Caco-2 (cell line): ENCODE measurements around the gene MDP1. TPM values are rescaled to one million over a fixed set of nuclear protein-coding genes. Genes with fewer than 3 reads are reported as not detected.

Source experiments
- BruUV-seq: library from RNA; stranded (reverse); fragments of 400-500 nt; replicated peaks from 2 replicates; lab custom pipeline; 2021; lab: Mats Ljungman, UMichigan
- CTCF ChIA-PET: fragments of 300-600 bp; sonication (Branson Sonifier 250); formaldehyde crosslinking; loops from one replicate; lab custom pipeline; 2022; ENCODE audit warnings: antibody characterized with exemption; lab: Charles Lee
- POLR2A ChIA-PET: fragments of 300-600 bp; sonication (Branson Sonifier 250); formaldehyde crosslinking; loops from one replicate; lab custom pipeline; 2022; ENCODE audit warnings: antibody characterized with exemption; lab: Charles Lee
- DNase-seq, 2 experiments: peaks; one replicate each; pipeline versions ENCODE4 v3.0.0 to v3.0.0-alpha.2; 2020 to 2022
- H3K27me3 ChIP-seq: replicated peaks from 2 replicates; pipeline ENCODE4 v1.6.0; 2011; ENCODE audit warnings: low read length; ENCODE audit not compliant: control insufficient read depth, insufficient read depth
- H3K36me3 ChIP-seq: 2 replicates; pipeline ENCODE4 v1.5.1; 2011; ENCODE audit warnings: low read length; ENCODE audit not compliant: control insufficient read depth, insufficient read depth
- H3K4me1 ChIP-seq: fragments of 250-450 bp; sonication (Bioruptor Pico); 2 replicates; pipeline ENCODE4 v1.5.1; 2020; ENCODE audit warnings: mild to moderate bottlenecking
- H3K4me3 ChIP-seq: 2 replicates; pipeline ENCODE4 v1.5.1; 2011; ENCODE audit warnings: low read depth, mild to moderate bottlenecking, control low read depth, low read length
- H3K9me3 ChIP-seq: fragments of 250-450 bp; sonication (Bioruptor Pico); 2 replicates; pipeline ENCODE4 v1.5.1; 2020; ENCODE audit warnings: mild to moderate bottlenecking, moderate library complexity
- H3K27ac Mint-ChIP-seq: one replicate; pipeline ENCODE4 v1.8.0; 2022; ENCODE audit warnings: mixed read lengths; ENCODE audit not compliant: unreplicated experiment
- H3K27me3 Mint-ChIP-seq: one replicate; pipeline ENCODE4 v1.8.0; 2022; ENCODE audit warnings: mixed read lengths; ENCODE audit not compliant: insufficient read depth, unreplicated experiment
- H3K36me3 Mint-ChIP-seq: one replicate; pipeline ENCODE4 v1.8.0; 2022; ENCODE audit warnings: mild to moderate bottlenecking, mixed read lengths; ENCODE audit not compliant: insufficient read depth, unreplicated experiment
- H3K4me1 Mint-ChIP-seq: one replicate; pipeline ENCODE4 v1.8.0; 2022; ENCODE audit warnings: low read depth, mixed read lengths; ENCODE audit not compliant: unreplicated experiment
- H3K4me3 Mint-ChIP-seq: one replicate; pipeline ENCODE4 v1.8.0; 2022; ENCODE audit warnings: mild to moderate bottlenecking, moderate library complexity, mixed read lengths; ENCODE audit not compliant: unreplicated experiment
- H3K9me3 Mint-ChIP-seq: one replicate; pipeline ENCODE4 v1.8.0; 2022; ENCODE audit warnings: mixed read lengths; ENCODE audit not compliant: unreplicated experiment
- intact Hi-C: fragments of 100-400 bp; cut with micrococcal nuclease; formaldehyde crosslinking; loops from one replicate; pipeline ENCODE4 v1.10.0; 2022; ENCODE audit not compliant: unreplicated experiment
- total RNA-seq: library from RNA; stranded (reverse); gene quantifications from 2 replicates; pipeline ENCODE4 v1.2.3, GENCODE V29; 2022
- TF ChIP-seq, protein P1 (sequence below), 2 experiments: fragments of 200-600 bp in 1 of 2; IDR thresholded peaks; 1 replicate in 1 of 2; 2 replicates in 1 of 2; pipeline versions ENCODE4 v1.5.1 to v1.8.0; 2011 to 2022; ENCODE audit warnings: antibody characterized with exemption in 1 of 2, control low read depth in 1 of 2, inconsistent platforms in 1 of 2, low read depth in 1 of 2, low read length in 1 of 2, mild to moderate bottlenecking in 1 of 2, moderate library complexity in 1 of 2; ENCODE audit not compliant: insufficient read depth in 1 of 2, severe bottlenecking in 1 of 2, unreplicated experiment in 1 of 2

Gene MDP1
- total RNA-seq, 1 experiment from 2014 or later, result 20.5 TPM

DNA sequence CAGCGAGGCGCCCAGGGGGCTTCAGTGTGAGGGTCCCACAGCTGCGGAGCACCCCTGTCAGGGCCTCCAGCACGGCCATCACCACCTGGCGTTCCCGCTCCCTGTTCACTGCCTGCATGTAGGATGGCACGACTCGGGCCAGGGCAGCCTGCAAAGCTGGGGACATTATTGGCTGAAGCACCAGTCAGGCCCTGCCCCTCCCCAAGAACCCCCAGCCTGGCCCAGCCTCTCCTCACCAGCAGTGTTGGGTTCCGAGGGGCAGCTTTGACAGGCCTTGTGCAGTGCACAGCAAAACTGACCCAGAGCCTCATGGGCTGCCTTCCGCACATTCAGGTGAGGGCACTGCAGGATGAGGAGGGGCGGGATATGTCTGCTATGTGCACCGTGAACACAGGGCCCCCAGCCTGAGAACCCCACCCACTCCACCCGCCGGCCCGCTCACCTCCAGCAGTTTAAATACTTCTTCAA, 32.8 kb downstream of the MDP1 start:
- ChIA-PET CTCF (no interaction called here), POLR2A (no interaction called here)
- H3K27me3 ChIP-seq, result no peaks in the 10 kb centered on the region
- H3K27me3 Mint-ChIP-seq, result no peaks in the 10 kb centered on the region
- TF ChIP-seq, protein P1, sequence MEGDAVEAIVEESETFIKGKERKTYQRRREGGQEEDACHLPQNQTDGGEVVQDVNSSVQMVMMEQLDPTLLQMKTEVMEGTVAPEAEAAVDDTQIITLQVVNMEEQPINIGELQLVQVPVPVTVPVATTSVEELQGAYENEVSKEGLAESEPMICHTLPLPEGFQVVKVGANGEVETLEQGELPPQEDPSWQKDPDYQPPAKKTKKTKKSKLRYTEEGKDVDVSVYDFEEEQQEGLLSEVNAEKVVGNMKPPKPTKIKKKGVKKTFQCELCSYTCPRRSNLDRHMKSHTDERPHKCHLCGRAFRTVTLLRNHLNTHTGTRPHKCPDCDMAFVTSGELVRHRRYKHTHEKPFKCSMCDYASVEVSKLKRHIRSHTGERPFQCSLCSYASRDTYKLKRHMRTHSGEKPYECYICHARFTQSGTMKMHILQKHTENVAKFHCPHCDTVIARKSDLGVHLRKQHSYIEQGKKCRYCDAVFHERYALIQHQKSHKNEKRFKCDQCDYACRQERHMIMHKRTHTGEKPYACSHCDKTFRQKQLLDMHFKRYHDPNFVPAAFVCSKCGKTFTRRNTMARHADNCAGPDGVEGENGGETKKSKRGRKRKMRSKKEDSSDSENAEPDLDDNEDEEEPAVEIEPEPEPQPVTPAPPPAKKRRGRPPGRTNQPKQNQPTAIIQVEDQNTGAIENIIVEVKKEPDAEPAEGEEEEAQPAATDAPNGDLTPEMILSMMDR (IDR thresholded peaks at IDR 0.05; ENCODE audit: insufficient read depth in 1 of 2, low read depth in 1 of 2, low read length in 1 of 2, severe bottlenecking in 1 of 2, unreplicated experiment in 1 of 2), result no peak
- H3K9me3 Mint-ChIP-seq, result no peaks in the 10 kb centered on the region
- peaks cover 3% of the 10 kb centered on the region for H3K36me3 ChIP-seq
- H3K27ac Mint-ChIP-seq, result no peak overlapping the region
- no peak overlapping the region for H3K4me3 Mint-ChIP-seq
- no peak for DNase-seq
- peaks cover 57% of the 10 kb centered on the region for H3K36me3 Mint-ChIP-seq
- peaks cover 7% of the 10 kb centered on the region for H3K4me1 Mint-ChIP-seq
- no peaks in the 10 kb centered on the region for H3K4me1 ChIP-seq
- intact Hi-C loops, result no loop called here
- H3K9me3 ChIP-seq, result no peaks in the 10 kb centered on the region
- no TSS peak for BruUV-seq
- H3K4me3 ChIP-seq, result no peak overlapping the region

DNA sequence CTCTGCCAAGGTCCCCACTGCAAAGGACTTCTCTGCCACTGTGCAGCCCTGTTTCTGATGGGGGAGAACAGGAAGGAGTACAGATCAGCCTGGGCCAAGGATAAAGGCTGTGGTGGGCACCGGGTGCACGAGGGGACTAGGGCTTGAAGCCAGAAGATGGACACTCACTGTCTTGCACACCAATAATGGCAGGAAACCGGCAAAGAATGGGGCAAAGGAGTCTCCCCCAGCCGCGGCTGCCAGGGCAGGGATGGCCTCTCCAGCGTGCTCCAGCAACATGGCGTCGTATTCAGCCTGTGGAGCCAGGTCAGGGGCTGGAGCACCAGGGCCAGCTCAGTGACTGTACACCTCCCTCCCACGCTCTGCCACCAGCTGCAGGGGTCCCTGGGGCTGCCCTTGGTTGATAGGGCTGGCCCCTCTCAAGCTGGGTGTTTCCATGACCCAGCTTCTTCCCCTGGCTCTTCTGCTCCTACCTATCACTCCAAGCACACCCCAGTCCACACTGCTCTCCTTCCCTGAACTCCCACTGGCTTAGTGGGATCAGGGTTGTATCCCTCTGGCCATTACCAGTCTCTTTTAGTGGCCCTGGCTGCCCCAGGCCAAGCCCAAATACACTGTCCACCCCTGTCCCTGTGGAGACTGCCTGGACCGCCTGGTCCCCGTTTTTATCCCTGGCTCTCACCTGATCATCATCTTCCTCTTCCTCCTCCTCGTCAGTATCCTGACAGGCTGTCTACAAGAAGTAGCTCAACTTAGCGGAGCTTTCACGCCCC, 33.6 kb downstream of the MDP1 start:
- no peaks in the 10 kb centered on the region for H3K27me3 Mint-ChIP-seq
- peaks cover 4% of the 10 kb centered on the region for H3K4me1 Mint-ChIP-seq
- ChIA-PET POLR2A (no interaction called here), CTCF (no interaction called here)
- BruUV-seq, result no TSS peak
- H3K4me3 ChIP-seq, result no peak overlapping the region
- H3K9me3 ChIP-seq, result no peaks in the 10 kb centered on the region
- intact Hi-C loops, result no loop called here
- DNase-seq, result no peak
- no peaks in the 10 kb centered on the region for H3K9me3 Mint-ChIP-seq
- H3K27ac Mint-ChIP-seq, result no peak overlapping the region
- peaks cover 57% of the 10 kb centered on the region for H3K36me3 Mint-ChIP-seq
- TF ChIP-seq, protein P1 (IDR thresholded peaks at IDR 0.05; ENCODE audit: insufficient read depth in 1 of 2, low read depth in 1 of 2, low read length in 1 of 2, severe bottlenecking in 1 of 2, unreplicated experiment in 1 of 2), result no peak
- H3K27me3 ChIP-seq, result no peaks in the 10 kb centered on the region
- H3K4me3 Mint-ChIP-seq, result no peak overlapping the region
- no peaks in the 10 kb centered on the region for H3K4me1 ChIP-seq
- peaks cover 3% of the 10 kb centered on the region for H3K36me3 ChIP-seq

DNA sequence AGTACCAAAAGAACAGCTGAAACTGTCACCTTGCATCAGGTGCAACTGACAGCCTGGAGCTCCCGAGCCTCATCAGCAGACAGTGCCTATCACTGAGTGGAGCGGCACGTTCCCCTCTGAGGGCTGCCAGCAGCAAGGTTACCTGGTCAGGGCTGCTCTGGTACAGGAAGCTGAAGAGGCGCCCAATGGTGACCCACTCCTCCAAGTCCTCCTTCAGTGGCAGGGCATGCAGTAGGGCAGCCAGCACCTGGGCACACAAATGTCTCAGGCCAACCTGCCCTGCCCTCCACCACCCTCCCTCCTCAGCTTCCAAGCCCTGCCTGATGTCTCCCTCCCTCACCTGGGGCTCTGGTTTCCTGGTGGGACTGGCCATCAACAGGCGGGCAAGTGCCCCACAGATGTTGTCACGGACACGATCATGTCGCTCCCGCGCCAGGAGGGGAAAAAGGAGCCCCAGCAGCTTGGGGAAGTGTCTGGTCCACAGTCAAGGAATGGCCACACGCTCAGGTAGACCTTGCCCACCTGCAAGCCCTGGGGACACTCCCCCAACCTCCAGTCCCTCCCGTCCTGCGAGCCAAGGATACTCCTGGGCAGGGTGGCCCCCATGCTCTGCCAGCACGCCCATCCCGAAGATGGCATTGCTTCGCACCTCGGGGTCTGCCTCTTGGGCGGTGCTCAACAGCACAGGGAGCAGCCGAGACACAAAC, 34.3 kb downstream of the MDP1 start:
- ChIA-PET POLR2A (no interaction called here), CTCF (no interaction called here)
- no peaks in the 10 kb centered on the region for H3K27me3 ChIP-seq
- no peak overlapping the region for H3K4me3 ChIP-seq
- Mint-ChIP-seq H3K4me3 (no peak overlapping the region), H3K27me3 (no peaks in the 10 kb centered on the region), H3K36me3 (peaks cover 58% of the 10 kb centered on the region), H3K27ac (no peak overlapping the region), H3K9me3 (no peaks in the 10 kb centered on the region), H3K4me1 (no peaks in the 10 kb centered on the region)
- no peaks in the 10 kb centered on the region for H3K9me3 ChIP-seq
- no peak for DNase-seq
- intact Hi-C loops, result no loop called here
- no TSS peak for BruUV-seq
- no peaks in the 10 kb centered on the region for H3K4me1 ChIP-seq
- TF ChIP-seq, protein P1 (IDR thresholded peaks at IDR 0.05; ENCODE audit: insufficient read depth in 1 of 2, low read depth in 1 of 2, low read length in 1 of 2, severe bottlenecking in 1 of 2, unreplicated experiment in 1 of 2), result no peak
- H3K36me3 ChIP-seq, result peaks cover 3% of the 10 kb centered on the region
